NB4 (cell line): ENCODE data around the gene HDAC4.

Source experiments
- MYC ChIP-seq: IDR thresholded peaks from 2 replicates; pipeline ENCODE4 v1.6.1; 2011; ENCODE audit warnings: low read depth, low read length
- POLR2A ChIP-seq: IDR thresholded peaks from 2 replicates; pipeline ENCODE4 v1.6.1; 2011; ENCODE audit warnings: mild to moderate bottlenecking; ENCODE audit not compliant: insufficient read length; ENCODE audit errors: extremely low read depth
- TF ChIP-seq, protein P1 (sequence below): IDR thresholded peaks from one replicate; pipeline ENCODE4 v1.5.1; 2012; ENCODE audit warnings: low read depth, low read length
- TF ChIP-seq, protein P2 (sequence below): IDR thresholded peaks from 2 replicates; pipeline ENCODE4 v1.6.1; 2011; ENCODE audit warnings: low read depth, low read length

DNA sequence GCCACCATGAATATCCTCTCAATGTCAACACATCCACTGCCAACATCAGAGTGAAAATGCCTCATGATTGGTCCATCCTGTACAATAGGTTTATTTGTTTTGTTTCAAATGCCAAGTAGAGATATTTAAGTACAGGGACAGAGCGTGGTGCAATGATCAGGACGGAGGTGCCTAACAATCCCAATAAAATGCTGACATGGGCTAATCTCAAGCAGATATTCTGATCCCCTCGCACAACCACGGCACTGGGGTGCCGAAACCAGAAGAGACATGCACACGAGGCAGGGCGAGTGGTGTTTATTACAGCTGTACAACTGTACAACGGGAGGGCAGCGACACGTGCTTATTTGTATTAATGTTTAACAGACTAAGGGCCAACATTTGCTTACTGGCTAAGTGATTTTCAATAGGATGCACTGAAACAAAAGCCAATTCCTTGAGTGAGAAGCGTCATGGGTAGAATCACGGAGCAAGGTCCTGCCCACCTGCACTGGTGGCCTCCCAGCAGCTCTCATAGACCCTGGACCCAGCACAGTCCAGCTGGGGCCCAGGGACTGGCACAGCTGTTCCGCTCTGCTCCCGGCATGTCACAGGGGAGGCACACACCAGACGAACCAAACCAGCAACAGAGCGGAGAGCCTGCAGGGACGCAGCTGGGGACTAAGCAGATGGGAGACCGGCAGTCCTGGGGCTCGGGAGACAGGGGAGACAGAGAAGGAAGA, 101.4 kb downstream of the HDAC4 start:
- TF ChIP-seq, protein P1, sequence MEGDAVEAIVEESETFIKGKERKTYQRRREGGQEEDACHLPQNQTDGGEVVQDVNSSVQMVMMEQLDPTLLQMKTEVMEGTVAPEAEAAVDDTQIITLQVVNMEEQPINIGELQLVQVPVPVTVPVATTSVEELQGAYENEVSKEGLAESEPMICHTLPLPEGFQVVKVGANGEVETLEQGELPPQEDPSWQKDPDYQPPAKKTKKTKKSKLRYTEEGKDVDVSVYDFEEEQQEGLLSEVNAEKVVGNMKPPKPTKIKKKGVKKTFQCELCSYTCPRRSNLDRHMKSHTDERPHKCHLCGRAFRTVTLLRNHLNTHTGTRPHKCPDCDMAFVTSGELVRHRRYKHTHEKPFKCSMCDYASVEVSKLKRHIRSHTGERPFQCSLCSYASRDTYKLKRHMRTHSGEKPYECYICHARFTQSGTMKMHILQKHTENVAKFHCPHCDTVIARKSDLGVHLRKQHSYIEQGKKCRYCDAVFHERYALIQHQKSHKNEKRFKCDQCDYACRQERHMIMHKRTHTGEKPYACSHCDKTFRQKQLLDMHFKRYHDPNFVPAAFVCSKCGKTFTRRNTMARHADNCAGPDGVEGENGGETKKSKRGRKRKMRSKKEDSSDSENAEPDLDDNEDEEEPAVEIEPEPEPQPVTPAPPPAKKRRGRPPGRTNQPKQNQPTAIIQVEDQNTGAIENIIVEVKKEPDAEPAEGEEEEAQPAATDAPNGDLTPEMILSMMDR: no peak
- TF ChIP-seq POLR2A (no peak), MYC (no peak)
- TF ChIP-seq, protein P2, sequence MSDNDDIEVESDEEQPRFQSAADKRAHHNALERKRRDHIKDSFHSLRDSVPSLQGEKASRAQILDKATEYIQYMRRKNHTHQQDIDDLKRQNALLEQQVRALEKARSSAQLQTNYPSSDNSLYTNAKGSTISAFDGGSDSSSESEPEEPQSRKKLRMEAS: no peak
